IPS-20b (cell line): ENCODE results near the gene NEO1.

ENCODE experiments used
- H3K27ac ChIP-seq: one replicate; pipeline ENCODE4 v1.5.1; 2013; ENCODE audit warnings: low read length
- H3K27me3 ChIP-seq: 2 replicates; pipeline ENCODE4 v1.6.1; 2013; ENCODE audit warnings: mild to moderate bottlenecking, low read length, inconsistent platforms; ENCODE audit not compliant: insufficient read depth
- H3K36me3 ChIP-seq: 2 replicates; pipeline ENCODE4 v1.6.1; 2013; ENCODE audit warnings: low read depth, mild to moderate bottlenecking, inconsistent platforms, low read length, moderate library complexity; ENCODE audit not compliant: insufficient read depth
- H3K4me1 ChIP-seq: 2 replicates; pipeline ENCODE4 v1.6.1; 2013; ENCODE audit warnings: mild to moderate bottlenecking, control low read depth, inconsistent platforms, low read length, moderate library complexity; ENCODE audit not compliant: insufficient read depth
- H3K4me3 ChIP-seq: 2 replicates; pipeline ENCODE4 v1.5.1; 2013; ENCODE audit warnings: mild to moderate bottlenecking, low read length, inconsistent platforms
- H3K9ac ChIP-seq: 2 replicates; pipeline ENCODE4 v1.6.1; 2013; ENCODE audit warnings: low read depth, mild to moderate bottlenecking, inconsistent platforms, low read length, moderate library complexity
- H3K9me3 ChIP-seq: 2 replicates; pipeline ENCODE4 v1.6.1; 2013; ENCODE audit warnings: mild to moderate bottlenecking, low read depth, low read length, inconsistent platforms; ENCODE audit not compliant: insufficient read depth

Gene NEO1

GRCh38 chr15:73254598-73254997 is 202.3 kb downstream of the NEO1 start:
- peaks cover 64% of the 10 kb centered on the region for H3K36me3 ChIP-seq
- no peaks in the 10 kb centered on the region for H3K4me1 ChIP-seq
- H3K4me3 ChIP-seq = no peak overlapping the region
- H3K27me3 ChIP-seq = no peaks in the 10 kb centered on the region
- no peaks in the 10 kb centered on the region for H3K9me3 ChIP-seq
- H3K27ac ChIP-seq = no peak overlapping the region
- H3K9ac ChIP-seq = no peak overlapping the region

- H3K27me3 ChIP-seq = no peaks in the 10 kb centered on the region
- no peak overlapping the region for H3K27ac ChIP-seq
- H3K9ac ChIP-seq = no peak overlapping the region
- H3K4me1 ChIP-seq = no peaks in the 10 kb centered on the region
- H3K4me3 ChIP-seq = no peak overlapping the region
- H3K36me3 ChIP-seq = peaks cover 83% of the 10 kb centered on the region
- H3K9me3 ChIP-seq = no peaks in the 10 kb centered on the region
Observed at GRCh38 chr15:73258271-73259108, 206.2 kb downstream of the NEO1 start.

GRCh38 chr15:73264881-73265280 is 212.6 kb downstream of the NEO1 start:
- Histone ChIP-seq H3K4me1 (no peaks in the 10 kb centered on the region), H3K27ac (no peak overlapping the region), H3K4me3 (no peak overlapping the region), H3K36me3 (peaks cover 47% of the 10 kb centered on the region), H3K27me3 (no peaks in the 10 kb centered on the region), H3K9ac (no peak overlapping the region), H3K9me3 (no peaks in the 10 kb centered on the region)

- H3K36me3 ChIP-seq = peaks cover 50% of the 10 kb centered on the region
- H3K27ac ChIP-seq = no peak overlapping the region
- no peaks in the 10 kb centered on the region for H3K9me3 ChIP-seq
- no peak overlapping the region for H3K9ac ChIP-seq
- H3K4me1 ChIP-seq = no peaks in the 10 kb centered on the region
- H3K4me3 ChIP-seq = no peak overlapping the region
- no peaks in the 10 kb centered on the region for H3K27me3 ChIP-seq
Observed at GRCh38 chr15:73265536-73266153, 213.4 kb downstream of the NEO1 start.

- Histone ChIP-seq H3K27ac (no peak overlapping the region), H3K27me3 (no peaks in the 10 kb centered on the region), H3K4me1 (no peaks in the 10 kb centered on the region), H3K9ac (no peak overlapping the region), H3K4me3 (no peak overlapping the region), H3K9me3 (no peaks in the 10 kb centered on the region), H3K36me3 (peaks cover 38% of the 10 kb centered on the region)
Observed at GRCh38 chr15:73268457-73268856, 216.2 kb downstream of the NEO1 start.

GRCh38 chr15:73270366-73271097 is 218.3 kb downstream of the NEO1 start:
- no peak overlapping the region for H3K4me3 ChIP-seq
- no peaks in the 10 kb centered on the region for H3K4me1 ChIP-seq
- H3K27me3 ChIP-seq = no peaks in the 10 kb centered on the region
- no peak overlapping the region for H3K9ac ChIP-seq
- peaks cover 48% of the 10 kb centered on the region for H3K36me3 ChIP-seq
- H3K27ac ChIP-seq = no peak overlapping the region
- H3K9me3 ChIP-seq = no peaks in the 10 kb centered on the region

- Histone ChIP-seq H3K4me3 (no peak overlapping the region), H3K4me1 (no peaks in the 10 kb centered on the region), H3K9me3 (no peaks in the 10 kb centered on the region), H3K27ac (no peak overlapping the region), H3K9ac (no peak overlapping the region; the same call in 1 of the 2 replicates), H3K27me3 (no peaks in the 10 kb centered on the region), H3K36me3 (peaks cover 42% of the 10 kb centered on the region)
Observed at GRCh38 chr15:73273181-73274002, 221.1 kb downstream of the NEO1 start.

GRCh38 chr15:73275862-73276261 is 223.6 kb downstream of the NEO1 start:
- Histone ChIP-seq H3K9ac (no peak overlapping the region), H3K27me3 (no peaks in the 10 kb centered on the region), H3K27ac (no peak overlapping the region), H3K4me1 (no peaks in the 10 kb centered on the region), H3K4me3 (no peak overlapping the region), H3K9me3 (no peaks in the 10 kb centered on the region), H3K36me3 (peaks cover 35% of the 10 kb centered on the region)

- Histone ChIP-seq H3K4me3 (no peak overlapping the region), H3K9me3 (no peaks in the 10 kb centered on the region), H3K27ac (no peak overlapping the region), H3K36me3 (peaks cover 61% of the 10 kb centered on the region), H3K9ac (no peak overlapping the region), H3K27me3 (no peaks in the 10 kb centered on the region), H3K4me1 (no peaks in the 10 kb centered on the region)
Observed at GRCh38 chr15:73282567-73283365, 230.5 kb downstream of the NEO1 start.

- Histone ChIP-seq H3K4me1 (no peaks in the 10 kb centered on the region), H3K27me3 (no peaks in the 10 kb centered on the region)
Observed at GRCh38 chr15:73283366-73283962, 231.2 kb downstream of the NEO1 start.

More at GRCh38 chr15:73283366-73283962, 231.2 kb downstream of the NEO1 start:
- no peaks in the 10 kb centered on the region for H3K9me3 ChIP-seq
- H3K27ac ChIP-seq = no peak overlapping the region
- H3K4me3 ChIP-seq = no peak overlapping the region
- no peak overlapping the region for H3K9ac ChIP-seq
- peaks cover 63% of the 10 kb centered on the region for H3K36me3 ChIP-seq
